Kidney tubule cell (primary cell): ENCODE data around the gene PIK3AP1.
"Not testable (repeated sequence)": the region's sequence is repeated elsewhere in the genome, so short reads cannot be mapped to it uniquely, and the experiment has no call there.

Source experiments
- DNase-seq: peaks from one replicate; pipeline ENCODE4 v3.0.0-alpha.2; 2018; ENCODE audit warnings: low spot score

Gene PIK3AP1

DNA sequence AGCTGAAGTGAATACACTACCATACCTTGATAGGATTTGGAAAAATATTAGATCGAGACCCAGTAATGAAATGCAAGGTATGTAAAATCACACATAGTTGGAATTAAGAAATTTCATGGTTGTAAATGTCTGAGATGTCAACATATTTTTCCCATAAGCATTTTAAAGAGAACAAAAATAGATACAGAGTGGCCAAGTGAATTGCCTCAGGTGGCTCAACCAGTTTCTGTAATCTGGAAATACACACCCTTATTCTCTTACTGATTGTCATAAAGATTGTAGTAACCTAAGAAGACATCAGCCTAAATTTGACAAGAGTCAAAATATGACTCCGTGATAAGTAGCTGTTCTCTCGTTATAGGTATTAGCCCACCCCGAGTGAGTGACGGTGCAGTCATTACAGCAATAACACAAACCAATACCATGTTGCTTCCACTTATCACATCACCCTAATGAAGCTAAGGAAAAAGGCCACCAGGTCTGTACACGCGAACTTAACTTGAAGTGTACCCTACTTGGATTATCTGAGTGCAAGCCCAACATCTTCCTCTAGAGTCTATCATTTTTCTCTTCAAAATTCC, 23.4 kb downstream of the PIK3AP1 start:
- no peak for DNase-seq

DNA sequence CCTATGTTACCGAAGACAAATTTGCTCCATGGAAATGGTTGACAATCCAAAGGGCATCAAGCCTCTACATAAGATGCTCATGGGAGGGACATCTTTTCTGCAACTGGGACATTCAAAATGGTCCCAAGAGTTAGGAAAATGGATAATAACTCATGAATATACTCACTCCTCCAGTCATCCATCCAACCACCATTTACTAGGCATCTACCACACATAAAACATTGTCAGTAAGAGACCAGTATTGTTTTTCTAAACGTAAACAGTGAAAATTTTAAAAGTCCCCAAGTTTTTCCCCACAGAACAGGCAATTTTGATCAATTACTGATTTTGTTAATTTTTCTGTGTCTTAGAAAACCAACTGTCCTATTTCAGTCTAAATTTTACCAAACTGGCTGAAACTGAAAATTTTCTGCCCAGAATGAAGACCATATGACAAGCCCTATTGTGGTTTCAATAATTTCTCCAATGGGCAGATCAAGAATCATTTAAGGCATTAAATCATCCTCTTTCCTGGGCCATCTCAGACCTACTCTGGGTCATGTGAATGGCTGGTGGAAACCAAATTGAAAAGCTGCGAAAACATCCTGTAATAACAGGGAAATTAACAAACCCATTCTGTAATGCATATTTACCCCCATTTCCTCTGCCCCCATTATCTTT, 24.2 kb downstream of the PIK3AP1 start:
- no peak for DNase-seq

DNA sequence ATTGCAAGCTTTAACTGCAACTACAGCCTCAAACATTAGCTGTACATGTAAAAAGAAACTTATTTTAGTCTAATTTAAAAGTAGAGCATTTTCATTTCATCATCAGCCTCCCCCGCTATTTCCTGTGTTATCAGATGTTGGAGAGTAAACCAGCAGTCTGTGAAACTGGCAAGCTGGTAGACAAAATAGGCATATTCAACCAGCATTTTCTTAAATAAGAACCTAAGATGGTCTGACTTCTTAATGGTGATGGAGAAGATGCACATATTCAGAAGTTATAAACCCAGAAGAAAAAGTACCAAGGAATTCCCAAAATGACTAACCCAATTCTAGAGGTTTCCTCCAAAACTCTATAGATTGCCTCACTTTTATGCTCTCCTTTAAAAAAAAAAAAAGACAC, 24.9 kb downstream of the PIK3AP1 start:
- DNase-seq = no peak

DNA sequence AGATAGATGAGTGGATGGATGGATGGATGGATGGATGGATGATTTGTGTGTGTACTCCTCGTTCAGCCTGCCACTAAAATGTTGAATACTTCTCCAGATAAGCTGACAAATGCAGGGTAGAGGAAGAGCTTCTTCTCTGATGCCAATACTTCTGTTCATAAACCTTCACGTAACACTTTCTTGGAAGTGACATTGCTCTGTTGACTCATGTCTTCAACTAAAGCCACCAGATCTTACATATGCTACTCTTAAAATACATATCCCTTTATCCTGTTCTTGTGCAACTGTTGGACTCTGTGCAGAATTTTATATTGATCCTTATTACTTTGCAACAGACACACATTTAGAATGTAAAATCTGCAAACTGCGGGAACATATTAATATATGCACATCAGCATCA, 26.9 kb downstream of the PIK3AP1 start:
- DNase-seq = no peak

DNA sequence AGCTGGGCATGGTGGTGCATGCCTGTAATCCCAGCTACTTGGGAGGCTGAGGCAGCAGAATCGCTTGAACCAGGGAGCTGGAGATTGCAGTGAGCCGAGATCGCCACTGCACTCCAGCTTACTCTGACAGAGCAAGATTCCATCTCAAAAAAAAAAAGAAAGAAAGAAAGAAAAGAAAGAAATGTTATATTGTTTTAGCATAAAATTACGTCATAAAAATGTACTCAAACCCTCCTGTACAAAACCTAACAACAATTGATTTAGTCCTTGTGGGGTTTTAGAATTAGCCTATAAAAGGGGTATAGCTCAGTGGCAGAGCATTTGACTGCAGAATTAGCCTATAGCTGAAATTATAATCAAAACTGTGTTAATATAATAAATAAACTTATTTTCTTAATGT, 27.9 kb downstream of the PIK3AP1 start:
- DNase-seq = no peak

DNA sequence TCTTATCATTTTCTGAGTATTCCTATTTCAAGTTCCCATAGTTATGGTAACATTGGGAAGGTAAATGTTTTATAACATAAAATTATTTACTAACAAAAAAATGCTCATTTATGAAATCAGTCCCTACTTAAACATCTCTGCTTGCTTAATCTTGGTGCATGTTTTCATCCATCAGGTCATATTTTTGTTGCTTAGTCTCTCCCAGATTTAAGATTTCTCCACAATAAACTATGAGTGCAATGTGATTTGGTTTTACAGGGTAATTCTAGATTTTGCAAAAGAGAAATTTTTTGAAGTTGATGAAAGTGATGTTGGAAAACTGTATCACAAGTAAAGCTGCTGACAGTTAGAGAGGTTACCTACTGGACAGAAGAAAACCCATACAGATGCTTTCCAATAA, 28.6 kb downstream of the PIK3AP1 start:
- DNase-seq = no peak

DNA sequence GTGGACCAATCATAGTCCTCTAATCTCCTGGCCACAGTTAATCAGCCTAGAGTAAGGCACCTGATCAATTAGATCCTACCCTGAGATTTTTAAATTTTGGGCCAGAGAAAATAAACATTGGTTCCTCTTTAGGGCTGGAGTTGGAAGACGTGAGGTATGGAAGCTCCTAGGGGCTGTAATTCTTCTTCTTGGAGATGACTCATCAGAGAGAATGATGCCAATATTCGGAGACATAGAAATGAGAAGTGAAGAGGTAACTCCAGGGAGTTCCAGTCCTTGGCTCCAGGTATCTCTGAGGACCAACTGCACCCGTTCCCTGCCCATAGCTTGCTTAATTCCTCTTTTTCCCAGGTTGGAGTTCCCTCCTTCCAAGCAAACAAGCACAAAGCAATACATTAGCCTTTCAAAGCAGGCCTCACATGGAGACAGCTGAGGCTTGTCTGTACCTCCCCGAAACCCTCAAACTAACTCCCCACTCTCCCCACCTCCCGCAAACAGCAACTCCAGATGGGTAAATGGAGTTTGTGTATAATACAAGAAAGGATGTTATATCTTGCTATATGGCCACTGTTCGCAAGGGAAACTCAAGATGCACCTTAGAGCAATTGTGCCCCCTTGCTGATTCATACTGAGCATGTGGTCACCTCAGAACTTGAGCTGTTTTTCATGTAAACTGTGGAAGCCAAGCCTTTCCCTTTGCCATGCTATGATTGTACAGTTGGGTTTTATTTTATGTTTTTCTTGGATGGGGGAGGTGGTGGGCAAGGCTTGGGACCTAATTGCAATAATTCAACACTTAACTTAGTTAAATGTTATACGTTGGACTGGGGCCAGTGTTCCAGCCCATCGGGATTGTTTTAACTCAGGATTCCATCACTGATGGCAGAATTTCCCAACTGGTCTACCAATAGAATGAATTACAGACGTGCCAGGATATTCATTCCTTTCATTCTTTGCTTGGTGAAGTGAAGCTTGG, 29.3 kb downstream of the PIK3AP1 start:
- peak; percentile 52 for DNase-seq

DNA sequence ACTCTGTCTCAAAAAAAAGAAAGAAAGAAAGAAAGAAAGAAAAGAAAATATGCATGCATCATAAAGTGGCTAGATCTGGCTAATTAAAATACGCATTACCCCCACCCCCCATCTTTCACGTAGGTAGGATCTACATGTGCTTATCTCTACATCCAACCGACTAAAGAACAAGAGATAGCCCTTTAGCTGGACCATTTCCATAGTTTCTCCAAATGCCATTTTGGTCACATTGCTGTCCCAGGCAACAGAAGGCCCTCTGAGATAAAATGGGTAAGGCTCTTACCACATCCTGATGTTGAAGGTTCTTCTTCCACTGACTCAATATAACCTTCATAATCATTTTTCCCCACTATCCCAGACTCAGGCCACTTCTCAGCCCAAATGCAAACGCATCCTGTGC, 31.5 kb downstream of the PIK3AP1 start:
- no peak for DNase-seq

DNA sequence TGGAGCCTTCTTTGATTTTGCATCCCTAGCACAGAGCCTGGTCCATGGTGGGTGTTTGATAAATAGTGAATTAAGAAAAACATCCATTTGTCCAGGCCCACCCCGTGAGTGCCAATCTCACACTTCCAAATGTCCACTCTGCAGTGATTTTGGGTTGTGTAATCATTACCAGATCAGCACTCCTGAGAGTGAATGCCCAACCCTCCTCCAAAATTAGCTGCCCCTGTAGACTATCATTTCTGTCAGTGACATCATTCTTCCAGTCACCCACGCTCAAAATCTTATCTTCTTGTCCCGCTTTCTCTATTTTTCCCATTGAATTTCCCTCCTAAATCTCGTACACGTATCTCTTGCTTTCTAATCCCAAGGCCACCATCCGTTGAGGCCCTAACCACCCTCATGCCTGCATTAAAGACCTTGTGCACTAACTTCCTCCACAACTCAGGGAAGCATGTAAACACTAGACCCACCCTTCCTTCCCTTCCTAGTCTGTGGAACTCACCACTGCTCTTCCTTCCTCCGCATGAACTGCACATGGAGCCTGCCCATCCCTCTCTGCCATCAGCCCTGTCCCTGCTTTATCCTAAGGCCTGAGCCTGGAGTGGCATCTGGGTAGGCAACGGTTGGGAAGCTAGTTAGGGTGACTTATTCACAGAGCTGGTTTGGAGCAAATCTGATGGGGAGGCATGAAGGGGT, 32.8 kb downstream of the PIK3AP1 start:
- no peak for DNase-seq

DNA sequence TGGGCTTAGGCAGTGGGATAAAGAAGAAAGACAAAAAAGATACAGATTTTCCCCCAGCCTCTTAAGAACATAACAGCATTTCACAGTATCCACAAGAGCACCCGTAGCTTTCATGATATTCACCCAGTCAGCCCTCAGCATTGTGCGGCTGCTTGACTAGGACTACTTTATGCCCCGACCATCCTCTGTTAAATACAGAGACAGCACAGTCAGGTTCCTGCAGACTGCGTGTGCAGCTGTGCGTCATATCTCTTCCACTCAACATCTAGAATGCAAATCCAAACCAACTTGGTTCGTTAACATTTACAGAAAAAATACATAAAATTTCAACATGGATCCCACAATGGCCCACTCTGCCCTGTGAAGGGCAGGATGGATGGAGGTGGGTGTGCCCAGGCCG, 33.8 kb downstream of the PIK3AP1 start:
- DNase-seq = no peak

DNA sequence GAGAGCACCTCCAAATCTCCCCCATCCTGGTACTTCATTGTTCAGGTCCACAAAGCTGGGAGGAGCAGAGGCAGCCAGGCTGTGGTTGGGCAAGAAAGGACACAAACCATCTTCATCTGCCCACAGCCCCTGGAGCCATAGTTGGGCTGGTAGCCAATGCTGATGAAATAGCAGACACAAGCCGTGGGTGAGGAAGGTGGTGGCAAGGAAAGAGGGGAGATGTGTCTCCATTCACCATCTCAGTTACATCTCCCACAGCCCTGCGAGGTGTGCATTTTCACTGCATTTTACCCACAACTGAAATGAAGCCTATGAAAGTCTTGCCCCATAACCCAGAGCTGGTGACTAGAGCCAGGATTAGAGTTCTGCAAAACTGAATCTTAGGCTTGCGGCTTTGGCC, 35.0 kb downstream of the PIK3AP1 start:
- DNase-seq = no peak

DNA sequence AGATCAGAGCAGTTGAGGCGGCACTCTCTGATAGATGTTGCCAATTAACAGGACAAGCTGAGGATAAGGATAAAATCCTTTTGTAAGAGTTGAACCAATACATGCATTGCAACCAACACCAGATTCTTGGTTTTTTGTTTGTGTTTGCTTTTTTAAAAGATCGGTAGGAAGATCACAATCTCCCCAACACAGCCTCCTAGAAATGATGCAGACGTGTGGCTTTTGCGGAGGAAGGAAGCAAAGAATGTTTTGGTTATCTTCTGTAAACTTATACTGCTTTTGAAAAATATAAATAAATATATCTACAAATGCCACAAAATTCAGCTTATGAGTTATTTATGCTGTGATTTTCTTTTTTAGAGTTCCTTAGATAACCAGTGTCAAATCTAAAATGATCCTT, 35.5 kb downstream of the PIK3AP1 start:
- no peak for DNase-seq

DNA sequence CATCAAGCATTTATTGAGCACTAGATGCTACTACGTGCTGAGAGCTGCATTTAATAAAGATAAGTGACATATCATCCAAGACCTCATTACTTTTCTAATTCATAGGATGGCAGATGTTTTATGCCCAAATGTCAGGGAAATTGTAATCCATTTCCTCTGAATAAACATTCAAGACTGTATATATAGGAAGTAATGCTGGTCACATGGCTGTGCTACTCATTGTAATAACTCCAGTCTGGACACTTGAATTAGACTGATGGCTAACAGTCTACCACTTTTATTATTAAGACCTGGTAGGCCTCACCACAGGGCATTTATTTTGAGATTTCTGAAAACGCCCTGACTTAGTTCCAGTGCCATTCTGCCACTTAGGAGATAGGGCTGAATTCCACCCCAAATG, 36.6 kb downstream of the PIK3AP1 start:
- no peak for DNase-seq

DNA sequence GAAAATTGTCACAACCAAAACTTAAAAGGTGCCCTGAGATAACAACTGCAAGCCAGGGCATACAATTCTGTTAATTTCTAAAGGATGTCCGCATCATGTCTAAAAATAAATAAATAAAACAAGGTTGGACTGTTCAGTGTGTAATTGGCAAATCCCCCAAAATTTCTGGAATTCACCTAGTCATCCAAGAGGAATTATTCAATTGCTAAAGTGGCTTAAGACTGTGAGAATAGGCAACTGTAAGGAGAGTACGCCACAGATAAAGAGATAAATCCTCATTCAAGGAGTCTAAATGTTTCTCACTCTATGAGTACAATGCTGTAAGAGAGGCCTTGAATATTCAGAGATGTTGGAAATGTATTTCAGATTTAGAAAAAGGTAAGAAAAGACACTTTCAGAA, 37.2 kb downstream of the PIK3AP1 start:
- peak; percentile 17 for DNase-seq

DNA sequence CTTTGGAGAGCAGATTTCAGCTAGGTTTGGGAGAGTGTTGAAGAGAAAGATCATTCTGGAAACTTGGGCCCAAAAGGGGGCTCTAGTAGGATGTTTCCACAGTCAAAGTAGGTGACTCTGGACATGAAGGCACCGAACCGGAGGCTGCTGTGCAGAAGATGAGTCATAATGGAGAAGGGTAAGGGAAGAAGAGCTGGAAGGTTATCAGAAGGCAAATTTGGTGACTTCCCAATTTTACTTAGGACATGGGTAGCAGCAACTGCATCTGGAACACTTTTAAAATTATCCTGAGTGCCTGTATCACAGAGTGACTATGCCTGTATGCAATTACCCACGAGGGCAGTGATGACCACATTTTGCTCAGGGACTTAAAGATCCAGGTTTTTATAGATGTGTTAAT, 38.8 kb downstream of the PIK3AP1 start:
- DNase-seq = no peak

DNA sequence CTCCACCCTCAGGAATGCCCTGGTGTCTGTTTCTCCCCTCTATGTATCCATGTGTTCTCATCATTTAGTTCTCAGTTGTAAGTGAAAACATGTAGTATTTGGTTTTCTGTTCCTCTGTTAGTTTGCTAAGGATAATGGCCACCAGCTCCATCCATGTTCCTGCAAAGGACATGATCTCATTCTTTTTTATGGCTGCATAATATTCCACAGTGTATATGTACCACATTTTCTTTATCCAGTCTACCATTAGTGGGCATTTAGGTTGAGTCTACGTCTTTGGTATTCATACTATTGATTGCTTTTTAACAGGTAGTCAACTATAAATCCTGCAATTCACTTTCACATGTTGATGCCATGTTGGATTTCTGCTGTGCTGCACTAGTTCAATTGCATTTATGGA, 39.9 kb downstream of the PIK3AP1 start:
- not testable (repeated sequence) for DNase-seq

DNA sequence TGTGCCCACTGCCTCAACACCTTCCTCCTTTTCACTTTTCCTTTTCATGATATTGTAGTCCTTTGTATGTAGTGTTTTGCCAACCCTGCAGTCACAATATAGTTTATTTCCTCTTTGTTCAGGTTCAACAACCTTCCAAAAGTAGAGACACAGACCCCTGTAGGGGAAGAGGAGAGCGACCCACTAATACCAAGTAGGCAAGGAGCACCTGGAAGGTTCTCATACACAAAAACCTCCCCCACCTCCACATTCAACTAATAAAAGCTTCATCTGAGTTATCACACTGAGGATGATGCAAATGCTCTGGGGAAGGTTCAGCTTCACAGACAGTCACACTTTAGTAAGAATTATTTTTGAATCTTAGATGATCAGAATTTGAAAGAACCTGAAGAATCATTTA, 41.6 kb downstream of the PIK3AP1 start:
- DNase-seq = no peak

DNA sequence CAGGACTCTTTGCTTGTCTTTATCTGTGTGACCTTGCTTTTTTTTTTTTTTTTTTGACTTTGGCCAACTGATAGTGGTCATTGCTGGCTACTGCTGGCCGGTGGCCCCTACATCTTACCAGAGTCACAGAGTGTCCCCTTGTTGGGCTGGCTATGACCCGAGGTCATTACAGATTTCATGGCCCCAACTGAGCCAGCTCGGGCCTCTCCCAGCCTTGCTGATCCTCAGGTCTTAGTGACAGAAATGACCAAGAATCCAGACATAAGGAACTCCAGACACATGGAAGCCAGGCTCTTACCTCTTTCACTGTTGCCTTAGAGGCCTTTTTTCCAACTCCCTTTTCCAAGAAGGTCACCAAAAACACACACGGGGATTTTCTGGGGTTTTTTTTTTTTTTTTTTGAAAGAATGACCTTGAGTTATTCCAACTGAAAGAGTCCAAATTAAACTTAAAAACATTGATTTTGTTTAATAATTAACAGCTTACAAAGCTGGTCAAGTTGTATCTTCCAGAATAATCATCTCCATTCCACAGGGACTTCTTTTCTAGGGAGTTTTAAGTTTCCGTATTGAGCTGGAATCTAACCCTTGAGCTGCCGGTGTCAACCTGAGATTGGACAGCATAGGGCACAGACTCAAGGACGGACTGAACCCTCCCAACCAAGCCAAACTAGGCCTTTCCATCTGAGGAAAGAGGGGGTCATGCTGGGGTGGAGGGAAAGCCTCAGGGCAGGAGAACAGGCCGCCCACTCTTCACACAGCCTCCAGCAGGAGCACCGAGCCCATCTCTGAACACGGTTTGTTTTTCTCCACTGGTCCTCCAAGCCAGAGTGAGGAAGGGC, 43.8 kb downstream of the PIK3AP1 start:
- no peak for DNase-seq

DNA sequence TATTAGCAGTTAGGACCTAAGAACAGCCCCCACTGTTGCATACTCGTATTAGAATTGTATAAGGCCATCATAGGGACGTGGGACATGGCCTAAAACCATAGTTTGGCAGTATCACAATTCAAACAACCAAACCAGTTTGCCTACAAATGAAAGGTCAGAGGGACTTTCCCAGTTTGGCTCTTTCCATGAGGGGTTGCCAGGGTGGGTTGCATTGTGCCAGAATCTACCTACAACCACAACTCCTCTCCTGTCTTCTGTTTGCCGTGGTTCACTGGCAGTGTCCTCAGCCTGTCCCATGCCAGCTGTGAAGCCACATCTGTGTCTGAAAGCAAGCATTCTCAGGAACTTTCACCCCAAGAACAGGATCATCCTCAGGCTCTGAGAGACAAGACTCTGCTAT, 44.5 kb downstream of the PIK3AP1 start:
- DNase-seq = no peak

DNA sequence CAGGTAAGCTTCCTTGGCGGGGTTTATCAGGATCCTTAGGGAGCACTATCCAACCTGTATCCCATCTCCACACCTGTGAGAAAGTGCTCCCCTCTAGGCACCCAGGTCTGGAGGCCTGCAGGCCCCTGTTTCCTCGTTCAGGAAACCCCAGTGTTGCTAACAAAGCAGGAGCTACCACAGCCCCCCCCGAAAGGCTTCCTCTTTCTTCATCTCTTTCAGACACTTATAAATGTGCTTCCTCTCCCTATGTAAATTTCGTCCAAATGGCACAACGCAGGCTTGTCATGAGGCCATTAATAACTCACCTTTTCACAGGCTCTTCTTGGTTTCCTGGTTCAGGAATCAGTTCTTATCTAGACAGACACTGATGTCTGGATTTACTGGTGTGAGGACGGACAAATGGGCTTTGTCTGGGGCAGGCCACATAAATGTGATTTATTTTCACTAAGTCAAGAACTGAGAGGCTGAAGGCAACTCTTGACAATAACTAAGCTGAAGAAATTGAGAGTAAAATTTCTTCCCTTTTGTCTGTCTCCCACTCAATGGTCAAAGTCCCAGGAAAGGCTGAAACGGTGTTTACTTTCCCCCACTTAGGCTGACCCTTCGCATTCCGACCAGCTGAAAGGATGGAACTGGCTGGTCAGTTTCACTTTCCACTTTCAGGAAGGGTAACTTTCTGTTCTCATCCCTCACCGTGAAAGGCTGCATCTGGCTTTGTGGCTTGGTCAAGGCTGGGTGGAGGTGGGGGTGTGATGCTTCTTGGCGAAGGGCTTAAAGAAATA, 46.8 kb downstream of the PIK3AP1 start:
- DNase-seq = peak; percentile 88
